Cerebellar cortex (tissue), 1 donor: ENCODE measurements around the gene PAPPA2.
"Not testable (repeated sequence)": the region's sequence is repeated elsewhere in the genome, so short reads cannot be mapped to it uniquely, and the experiment has no call there.

ENCODE experiments used
- DNase-seq: peaks from one replicate; pipeline ENCODE4 v3.0.0-alpha.2; 2015; ENCODE audit warnings: low spot score

PAPPA2 gene, protein sequence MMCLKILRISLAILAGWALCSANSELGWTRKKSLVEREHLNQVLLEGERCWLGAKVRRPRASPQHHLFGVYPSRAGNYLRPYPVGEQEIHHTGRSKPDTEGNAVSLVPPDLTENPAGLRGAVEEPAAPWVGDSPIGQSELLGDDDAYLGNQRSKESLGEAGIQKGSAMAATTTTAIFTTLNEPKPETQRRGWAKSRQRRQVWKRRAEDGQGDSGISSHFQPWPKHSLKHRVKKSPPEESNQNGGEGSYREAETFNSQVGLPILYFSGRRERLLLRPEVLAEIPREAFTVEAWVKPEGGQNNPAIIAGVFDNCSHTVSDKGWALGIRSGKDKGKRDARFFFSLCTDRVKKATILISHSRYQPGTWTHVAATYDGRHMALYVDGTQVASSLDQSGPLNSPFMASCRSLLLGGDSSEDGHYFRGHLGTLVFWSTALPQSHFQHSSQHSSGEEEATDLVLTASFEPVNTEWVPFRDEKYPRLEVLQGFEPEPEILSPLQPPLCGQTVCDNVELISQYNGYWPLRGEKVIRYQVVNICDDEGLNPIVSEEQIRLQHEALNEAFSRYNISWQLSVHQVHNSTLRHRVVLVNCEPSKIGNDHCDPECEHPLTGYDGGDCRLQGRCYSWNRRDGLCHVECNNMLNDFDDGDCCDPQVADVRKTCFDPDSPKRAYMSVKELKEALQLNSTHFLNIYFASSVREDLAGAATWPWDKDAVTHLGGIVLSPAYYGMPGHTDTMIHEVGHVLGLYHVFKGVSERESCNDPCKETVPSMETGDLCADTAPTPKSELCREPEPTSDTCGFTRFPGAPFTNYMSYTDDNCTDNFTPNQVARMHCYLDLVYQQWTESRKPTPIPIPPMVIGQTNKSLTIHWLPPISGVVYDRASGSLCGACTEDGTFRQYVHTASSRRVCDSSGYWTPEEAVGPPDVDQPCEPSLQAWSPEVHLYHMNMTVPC (N-terminal part only)

DNA sequence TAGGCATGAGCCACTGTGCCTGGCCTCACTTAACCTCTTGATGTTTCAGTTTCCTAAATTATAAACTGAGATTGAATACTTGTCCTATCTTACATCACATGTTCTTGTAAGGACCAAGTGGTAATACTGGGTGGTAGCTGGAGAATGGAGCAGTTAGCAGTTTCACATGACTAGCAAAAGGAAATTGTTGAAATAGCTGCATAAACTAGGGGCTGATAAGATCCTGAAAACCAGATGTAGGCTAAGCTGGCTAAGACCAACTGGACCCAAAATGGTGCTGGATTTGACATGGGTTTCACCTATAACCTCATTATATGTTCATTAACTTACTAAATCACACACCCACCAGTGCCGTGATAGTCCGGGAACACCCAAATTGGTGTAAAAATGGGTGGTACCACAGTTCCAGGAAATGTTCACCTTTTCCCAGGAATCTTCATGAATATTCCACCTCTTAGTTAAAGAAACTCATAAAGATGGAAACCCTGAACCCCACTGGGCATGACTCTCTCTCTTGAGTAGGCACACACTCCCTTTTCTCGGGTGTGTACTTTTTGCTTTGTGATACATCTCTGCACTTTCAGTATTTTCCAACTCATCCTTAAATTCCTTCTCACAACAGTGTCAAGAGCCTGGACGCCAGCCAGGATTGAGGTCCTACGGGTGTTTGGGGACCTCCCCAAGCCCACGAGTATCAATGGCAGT lies at the start of gene PAPPA2:
Gene PAPPA2, plus strand, starts transcription at position 502 of the 705 bp plus-strand sequence. CDS start 93,148 bp downstream, outside the sequence.
- no peak for DNase-seq

GRCh38 chr1:176416777-176417176 lies 46.2 kb upstream of the PAPPA2 start:
- no peak for DNase-seq

- not testable (repeated sequence) for DNase-seq
Observed at GRCh38 chr1:176419608-176420007, 43.4 kb upstream of the PAPPA2 start.

- no peak for DNase-seq
Observed at GRCh38 chr1:176434234-176434633, 28.7 kb upstream of the PAPPA2 start.

DNA sequence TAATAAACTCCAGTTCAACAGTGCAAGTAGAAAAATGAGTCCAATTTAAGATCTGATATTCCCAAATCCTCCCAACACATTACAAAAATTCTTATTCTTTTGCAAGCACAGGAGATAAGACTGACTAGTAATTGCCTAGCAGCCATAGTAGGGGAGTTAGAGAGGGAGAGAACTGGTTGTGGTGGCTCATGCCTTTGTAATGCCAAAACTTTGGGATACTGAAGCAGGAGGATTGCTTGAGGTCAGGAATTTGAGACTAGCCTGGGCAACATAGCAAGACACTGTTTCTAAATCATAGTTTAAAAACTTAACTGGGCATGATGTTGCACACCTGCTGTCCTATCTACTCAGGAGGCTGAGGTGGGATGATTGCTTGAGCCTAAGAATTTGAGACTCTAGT lies 26.7 kb upstream of the PAPPA2 start:
- no peak for DNase-seq

- DNase-seq: no peak
Observed at GRCh38 chr1:176440176-176440575, 22.8 kb upstream of the PAPPA2 start.

- no peak for DNase-seq
Observed at GRCh38 chr1:176444286-176444685, 18.7 kb upstream of the PAPPA2 start.

GRCh38 chr1:176445402-176445801 lies 17.6 kb upstream of the PAPPA2 start:
- no peak for DNase-seq

GRCh38 chr1:176448340-176448739 lies 14.6 kb upstream of the PAPPA2 start:
- DNase-seq: no peak

- DNase-seq: no peak
Observed at GRCh38 chr1:176450526-176450925, 12.4 kb upstream of the PAPPA2 start.

GRCh38 chr1:176451741-176452140 lies 11.2 kb upstream of the PAPPA2 start:
- DNase-seq: not testable (repeated sequence)

DNA sequence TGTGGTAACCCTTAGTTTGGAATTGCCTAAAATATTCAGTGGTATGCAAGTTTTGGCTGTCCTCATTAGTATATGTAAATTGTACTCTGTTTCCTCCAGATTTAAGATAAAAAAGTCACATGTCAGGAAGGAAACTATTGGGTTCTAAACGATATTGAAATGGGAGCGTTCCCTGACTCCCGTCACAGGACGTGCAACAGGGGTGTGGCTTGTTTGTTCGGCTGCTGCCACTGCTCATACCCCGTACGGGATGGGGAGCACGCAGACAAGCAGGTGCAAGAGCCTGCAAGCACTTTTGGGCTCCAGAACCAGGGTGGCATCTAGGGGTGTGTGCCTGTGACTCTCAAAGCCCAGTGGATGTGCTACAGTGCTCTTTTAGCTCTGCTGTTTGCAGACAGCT lies 6.2 kb upstream of the PAPPA2 start:
- no peak for DNase-seq

DNA sequence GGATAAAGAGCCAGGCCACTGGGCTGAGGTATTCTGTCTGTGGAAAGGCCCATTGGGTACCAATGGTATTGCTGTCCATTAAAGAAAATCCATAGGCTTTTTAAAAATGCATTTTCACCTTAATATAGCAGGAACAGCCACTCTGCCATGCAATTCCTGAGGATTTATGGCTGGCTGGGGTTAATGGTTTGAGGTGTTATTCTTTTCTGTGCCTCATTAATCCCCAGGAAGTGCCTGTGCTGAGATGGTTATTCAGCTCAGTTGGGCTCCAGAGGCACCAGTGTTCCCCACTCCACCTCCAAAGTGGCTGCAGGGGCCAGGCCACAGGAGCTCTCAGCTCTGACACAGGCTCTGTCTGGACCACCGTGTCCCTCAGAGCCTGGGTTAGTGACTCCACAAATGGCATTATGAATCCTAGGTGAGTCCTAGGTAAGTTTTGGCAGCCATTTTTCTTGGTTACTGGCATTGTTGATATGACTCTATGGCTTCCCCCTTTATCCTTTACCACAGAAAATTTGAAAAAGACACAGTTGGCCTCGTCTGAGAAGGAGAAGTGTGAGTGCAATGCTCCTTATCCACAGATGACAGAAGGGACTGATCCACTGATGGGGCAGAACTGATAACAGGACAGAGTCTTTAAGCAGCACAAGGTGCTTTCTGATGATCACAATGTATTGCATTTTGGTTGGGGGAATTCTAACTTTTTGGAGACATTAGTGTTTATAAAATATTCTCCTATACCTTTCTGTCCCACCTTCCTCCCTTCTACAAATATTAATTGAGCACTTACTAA lies 2.2 kb upstream of the PAPPA2 start:
- DNase-seq: no peak

DNA sequence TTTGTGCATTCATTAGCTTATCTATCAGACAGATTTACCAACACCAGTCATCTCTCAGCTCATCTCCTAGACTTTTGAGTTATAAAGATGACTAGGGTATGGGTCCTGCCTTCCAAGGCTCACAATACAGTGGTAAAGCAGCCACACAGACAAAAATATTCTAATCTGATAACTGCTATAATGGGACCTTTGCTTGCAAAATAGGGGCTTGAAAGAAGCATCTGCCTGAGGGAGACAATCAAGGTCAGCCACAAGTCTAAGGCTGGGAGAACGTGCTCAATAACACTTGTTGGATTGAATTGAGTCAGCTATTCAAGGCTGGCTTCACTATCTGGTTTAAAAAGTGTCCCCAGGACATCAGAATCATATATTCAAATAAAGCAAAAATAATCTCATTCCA lies 1.4 kb upstream of the PAPPA2 start:
- DNase-seq: no peak

GRCh38 chr1:176466514-176466913 lies 3.5 kb downstream of the PAPPA2 start:
- peak; percentile 4 for DNase-seq

GRCh38 chr1:176469450-176470010 lies 6.6 kb downstream of the PAPPA2 start:
- DNase-seq: no peak

DNA sequence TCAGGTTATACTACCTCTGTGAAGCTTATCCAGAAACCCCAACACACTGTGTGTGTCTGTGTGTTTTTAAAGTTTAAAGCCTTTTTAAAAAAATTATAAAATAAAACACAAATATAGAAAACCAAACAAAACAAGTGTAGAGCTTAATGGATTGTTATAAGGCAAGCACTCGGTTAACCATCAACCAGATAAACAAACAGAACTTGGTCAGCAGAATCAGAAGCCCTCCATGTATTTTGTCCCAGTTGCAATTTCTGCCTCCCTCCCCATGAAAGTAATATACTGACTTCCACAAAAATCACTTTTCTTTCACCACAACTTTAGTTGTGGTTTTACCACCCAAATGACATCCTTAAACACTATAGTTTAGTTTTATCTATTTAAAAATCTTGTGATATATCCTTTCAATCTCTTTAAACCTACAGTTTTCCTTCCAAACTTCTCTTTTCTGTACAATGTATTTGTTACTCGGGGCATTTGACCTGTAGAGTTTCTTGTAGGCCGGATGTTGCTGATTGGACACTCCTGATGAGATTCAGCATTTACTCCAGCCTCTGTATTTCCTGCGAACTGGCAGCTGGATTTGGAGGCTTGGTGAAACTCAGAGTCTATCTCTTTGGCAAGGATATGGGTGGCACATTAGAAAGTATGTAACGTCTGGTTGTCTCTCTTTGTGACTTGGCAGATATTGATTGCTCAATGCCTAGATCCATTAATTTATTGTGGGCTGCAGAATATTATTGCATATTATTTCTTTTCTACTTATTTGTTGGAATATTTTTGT lies 8.6 kb downstream of the PAPPA2 start:
- no peak for DNase-seq

DNA sequence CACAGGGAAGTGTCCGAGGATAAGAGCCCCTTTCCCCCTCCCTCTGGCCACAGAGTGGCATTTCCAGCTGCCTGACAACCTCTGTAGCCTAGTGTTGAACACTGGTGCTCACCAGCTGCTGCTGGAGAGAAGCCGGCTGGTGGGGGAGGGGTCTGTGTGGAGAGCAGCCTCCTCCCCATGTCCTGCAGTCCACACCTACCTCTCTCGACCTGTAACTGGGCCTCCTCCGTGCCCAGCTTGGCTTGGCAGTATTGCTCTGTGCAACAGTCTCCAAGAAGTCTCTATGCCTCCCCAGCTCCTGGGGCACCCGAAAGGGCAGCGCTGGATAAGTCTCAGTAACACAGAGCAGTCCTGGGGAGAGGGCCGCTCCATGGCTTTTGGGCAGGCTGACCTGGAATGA lies 17.0 kb downstream of the PAPPA2 start:
- DNase-seq: no peak

GRCh38 chr1:176480750-176481149 lies 17.8 kb downstream of the PAPPA2 start:
- no peak for DNase-seq

GRCh38 chr1:176485083-176485482 lies 22.1 kb downstream of the PAPPA2 start:
- DNase-seq: no peak
